Neural crest cell (in vitro differentiated cells): ENCODE data around the gene CT83. TPM values are rescaled to one million over a fixed set of nuclear protein-coding genes. Genes with fewer than 3 reads are reported as not detected.

ENCODE experiments used
- DNase-seq: peaks from one replicate; pipeline ENCODE4 v3.0.0; 2021; ENCODE audit warnings: low read depth, mixed read lengths, low spot score
- H3K27ac Mint-ChIP-seq: one replicate; pipeline ENCODE4 v1.8.0; 2021; ENCODE audit warnings: mild to moderate bottlenecking, mixed read lengths; ENCODE audit not compliant: unreplicated experiment
- H3K27me3 Mint-ChIP-seq: 2 replicates; pipeline ENCODE4 v1.8.0; 2021; ENCODE audit warnings: low read depth, mild to moderate bottlenecking, mixed read lengths
- H3K36me3 Mint-ChIP-seq: 2 replicates; pipeline ENCODE4 v1.8.0; 2021; ENCODE audit warnings: low read depth, mild to moderate bottlenecking, mixed read lengths
- H3K4me1 Mint-ChIP-seq: 2 replicates; pipeline ENCODE4 v1.8.0; 2021; ENCODE audit warnings: mixed read lengths
- H3K4me3 Mint-ChIP-seq: one replicate; pipeline ENCODE4 v1.8.0; 2021; ENCODE audit warnings: mild to moderate bottlenecking, mixed read lengths
- H3K9me3 Mint-ChIP-seq: 2 replicates; pipeline ENCODE4 v1.8.0; 2021; ENCODE audit warnings: mixed read lengths
- CTCF ChIP-seq: fragments of 200-600 bp; sonication (generic); conservative IDR thresholded peaks from 2 replicates; pipeline ENCODE4 v1.5.0; 2021; ENCODE audit warnings: antibody characterized with exemption, mild to moderate bottlenecking
- total RNA-seq: library from RNA; stranded (reverse); gene quantifications from 2 replicates; pipeline ENCODE4 v1.2.1, GENCODE V29; 2021

CT83 gene
- total RNA-seq, 1 donor from 2014 or later: not detected

- no peak for TF ChIP-seq CTCF
- no peaks in the 10 kb centered on the region for H3K36me3 Mint-ChIP-seq
- no peak for DNase-seq
- no peak overlapping the region for H3K4me3 Mint-ChIP-seq
- no peaks in the 10 kb centered on the region for H3K9me3 Mint-ChIP-seq
- H3K27me3 Mint-ChIP-seq: no peaks in the 10 kb centered on the region
- H3K27ac Mint-ChIP-seq: no peak overlapping the region
- H3K4me1 Mint-ChIP-seq: no peaks in the 10 kb centered on the region
These were observed 49.5 kb downstream of the CT83 start for GRCh38 chrX:116413273-116413672.

Other genes with a start within 250 kb of the CT83 start
- gene SLC6A14, start 26.4 kb downstream of the CT83 start, total RNA-seq: not detected in 2 replicates